Nephron progenitor cell (in vitro differentiated cells): ENCODE results near the gene MS4A5.

Experiments
- DNase-seq: peaks from one replicate; pipeline ENCODE4 v3.0.0; 2021
- H3K27ac Mint-ChIP-seq: 2 replicates; pipeline ENCODE4 v1.8.0; 2021; ENCODE audit warnings: mild to moderate bottlenecking, moderate library complexity, mixed read lengths
- H3K27me3 Mint-ChIP-seq: 2 replicates; pipeline ENCODE4 v1.8.0; 2021; ENCODE audit warnings: mild to moderate bottlenecking, low read depth, mixed read lengths; ENCODE audit not compliant: poor library complexity
- H3K36me3 Mint-ChIP-seq: 2 replicates; pipeline ENCODE4 v1.8.0; 2021; ENCODE audit warnings: low read depth, mixed read lengths
- H3K4me1 Mint-ChIP-seq: 2 replicates; pipeline ENCODE4 v1.8.0; 2021; ENCODE audit warnings: mixed read lengths
- H3K4me3 Mint-ChIP-seq: 2 replicates; pipeline ENCODE4 v1.8.0; 2021; ENCODE audit warnings: mild to moderate bottlenecking, moderate library complexity, mixed read lengths
- H3K9me3 Mint-ChIP-seq: 2 replicates; pipeline ENCODE4 v1.8.0; 2021; ENCODE audit warnings: mild to moderate bottlenecking, moderate library complexity, mixed read lengths
- CTCF ChIP-seq: fragments of 200-600 bp; sonication (generic); IDR thresholded peaks from 2 replicates; pipeline ENCODE4 v1.5.0; 2021; ENCODE audit warnings: antibody characterized with exemption

The MS4A5 gene, protein sequence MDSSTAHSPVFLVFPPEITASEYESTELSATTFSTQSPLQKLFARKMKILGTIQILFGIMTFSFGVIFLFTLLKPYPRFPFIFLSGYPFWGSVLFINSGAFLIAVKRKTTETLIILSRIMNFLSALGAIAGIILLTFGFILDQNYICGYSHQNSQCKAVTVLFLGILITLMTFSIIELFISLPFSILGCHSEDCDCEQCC

GRCh38 chr11:60429272-60429671 lies at the start of gene MS4A5:
MS4A5 (plus strand) TSS chr11:60429572; CDS start chr11:60429675, 103 bp downstream.
- DNase-seq = no peak
- TF ChIP-seq CTCF = no peak
- H3K4me3 Mint-ChIP-seq = no peak within 1 kb of the TSS
- no peaks in the 10 kb centered on the region for H3K36me3 Mint-ChIP-seq
- no peaks in the 10 kb centered on the region for H3K9me3 Mint-ChIP-seq
- no peaks in the 10 kb centered on the region for H3K4me1 Mint-ChIP-seq
- no peaks in the 10 kb centered on the region for H3K27me3 Mint-ChIP-seq
- no peak within 1 kb of the TSS for H3K27ac Mint-ChIP-seq

- H3K4me3 Mint-ChIP-seq = no peak overlapping the region
- no peak for TF ChIP-seq CTCF
- no peak overlapping the region for H3K27ac Mint-ChIP-seq
- no peaks in the 10 kb centered on the region for H3K27me3 Mint-ChIP-seq
- no peaks in the 10 kb centered on the region for H3K9me3 Mint-ChIP-seq
- H3K4me1 Mint-ChIP-seq = no peaks in the 10 kb centered on the region
- no peak for DNase-seq
- H3K36me3 Mint-ChIP-seq = no peaks in the 10 kb centered on the region
Measured at GRCh38 chr11:60389279-60389910, 40.0 kb upstream of the MS4A5 start.

- DNase-seq = no peak
- H3K27me3 Mint-ChIP-seq = no peaks in the 10 kb centered on the region
- TF ChIP-seq CTCF = no peak
Measured at GRCh38 chr11:60390419-60390818, 39.0 kb upstream of the MS4A5 start.

GRCh38 chr11:60392361-60392760 lies 37.0 kb upstream of the MS4A5 start:
- Mint-ChIP-seq H3K36me3 (no peaks in the 10 kb centered on the region), H3K27ac (no peak overlapping the region), H3K9me3 (no peaks in the 10 kb centered on the region), H3K4me1 (no peaks in the 10 kb centered on the region), H3K27me3 (no peaks in the 10 kb centered on the region), H3K4me3 (no peak overlapping the region)
- TF ChIP-seq CTCF = no peak
- DNase-seq = no peak

More at GRCh38 chr11:60390419-60390818, 39.0 kb upstream of the MS4A5 start:
- H3K27ac Mint-ChIP-seq = no peak overlapping the region
- no peaks in the 10 kb centered on the region for H3K36me3 Mint-ChIP-seq
- no peaks in the 10 kb centered on the region for H3K4me1 Mint-ChIP-seq
- no peaks in the 10 kb centered on the region for H3K9me3 Mint-ChIP-seq
- no peak overlapping the region for H3K4me3 Mint-ChIP-seq

DNA sequence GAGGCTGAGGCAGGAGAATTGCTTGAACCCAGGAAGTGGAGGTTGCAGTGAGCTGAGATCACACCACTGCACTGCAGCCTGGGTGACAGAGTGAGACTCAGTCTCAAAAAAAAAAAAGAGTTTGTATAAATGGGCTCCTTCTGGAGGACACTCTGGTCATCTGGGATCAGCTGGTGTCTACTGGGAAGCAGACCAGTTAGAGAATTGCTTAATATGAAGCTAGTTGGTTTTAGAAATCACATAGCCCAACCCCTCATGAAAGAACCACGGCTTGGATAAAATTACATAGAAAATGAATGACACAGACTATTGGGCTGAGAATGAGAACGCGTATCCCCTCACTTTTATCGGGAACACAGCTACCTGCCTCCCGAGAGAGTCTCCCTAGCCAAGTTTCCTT lies 36.4 kb upstream of the MS4A5 start:
- no peaks in the 10 kb centered on the region for H3K9me3 Mint-ChIP-seq

More for the DNA sequence above, 36.4 kb upstream of the MS4A5 start:
- DNase-seq = no peak
- Mint-ChIP-seq H3K27ac (no peak overlapping the region), H3K4me1 (no peaks in the 10 kb centered on the region), H3K36me3 (no peaks in the 10 kb centered on the region), H3K27me3 (no peaks in the 10 kb centered on the region), H3K4me3 (no peak overlapping the region)
- TF ChIP-seq CTCF = no peak
